ENCODE data around the gene ZNF827.

- TF ChIP-seq REST (IDR thresholded peaks at IDR 0.05; ENCODE audit: low read depth) (no peak), YY1 (IDR thresholded peaks at IDR 0.05; ENCODE audit: low read depth) (no peak), EGR1 (IDR thresholded peaks at IDR 0.05) (no peak), CEBPB (IDR thresholded peaks at IDR 0.05) (no peak), EP300 (IDR thresholded peaks at IDR 0.05; ENCODE audit: borderline replicate concordance) (no peak), TAF1 (IDR thresholded peaks at IDR 0.05; ENCODE audit: low read depth) (no peak), NFIC (IDR thresholded peaks at IDR 0.05) (no peak), RAD21 (IDR thresholded peaks at IDR 0.05; ENCODE audit: low read depth) (no peak)
- TF ChIP-seq, protein P1, sequence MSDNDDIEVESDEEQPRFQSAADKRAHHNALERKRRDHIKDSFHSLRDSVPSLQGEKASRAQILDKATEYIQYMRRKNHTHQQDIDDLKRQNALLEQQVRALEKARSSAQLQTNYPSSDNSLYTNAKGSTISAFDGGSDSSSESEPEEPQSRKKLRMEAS (IDR thresholded peaks at IDR 0.05): no peak
Observed at GRCh38 chr4:145722561-145722960, 216.1 kb downstream of the ZNF827 start.
